HG02763 (cell line): ENCODE results near the gene CPNE7.
"Not testable (repeated sequence)": the region's sequence is repeated elsewhere in the genome, so short reads cannot be mapped to it uniquely, and the experiment has no call there.

Experiments used
- ATAC-seq: cut with Tn5 transposase; IDR thresholded peaks from one replicate; pipeline ENCODE4 v1.9.1; 2021; ENCODE audit warnings: mild to moderate bottlenecking, moderate library complexity; ENCODE audit not compliant: unreplicated experiment

CPNE7 gene

DNA sequence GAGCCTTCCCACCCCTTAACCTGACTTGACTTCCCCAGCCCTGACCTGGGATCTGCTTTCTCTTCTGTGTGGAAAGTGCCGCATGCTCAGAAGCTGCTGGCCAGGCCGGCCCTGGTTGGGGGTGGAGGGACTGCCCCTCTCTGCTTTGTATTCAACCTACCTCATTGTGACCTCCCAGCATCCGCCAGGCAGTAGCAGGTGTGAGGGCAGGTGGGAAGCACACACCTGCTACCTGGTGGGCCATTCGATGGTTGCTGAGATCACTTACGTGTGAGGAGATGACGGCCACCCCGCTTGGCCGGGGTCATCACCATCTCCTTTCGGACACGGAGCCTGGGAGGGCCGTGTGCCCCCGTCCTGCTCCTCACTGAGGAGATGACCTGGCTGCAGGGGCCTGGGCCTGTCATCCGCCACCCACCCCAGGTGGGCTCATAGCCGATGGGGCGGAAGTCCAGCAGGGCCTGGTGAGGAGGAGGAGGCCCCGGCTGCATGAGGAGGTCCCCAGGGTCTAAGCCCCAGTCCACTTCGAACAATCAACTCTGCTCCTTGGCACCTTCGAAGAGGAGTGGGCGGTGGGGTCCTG lies 7.1 kb downstream of the CPNE7 start:
- ATAC-seq: no peak

DNA sequence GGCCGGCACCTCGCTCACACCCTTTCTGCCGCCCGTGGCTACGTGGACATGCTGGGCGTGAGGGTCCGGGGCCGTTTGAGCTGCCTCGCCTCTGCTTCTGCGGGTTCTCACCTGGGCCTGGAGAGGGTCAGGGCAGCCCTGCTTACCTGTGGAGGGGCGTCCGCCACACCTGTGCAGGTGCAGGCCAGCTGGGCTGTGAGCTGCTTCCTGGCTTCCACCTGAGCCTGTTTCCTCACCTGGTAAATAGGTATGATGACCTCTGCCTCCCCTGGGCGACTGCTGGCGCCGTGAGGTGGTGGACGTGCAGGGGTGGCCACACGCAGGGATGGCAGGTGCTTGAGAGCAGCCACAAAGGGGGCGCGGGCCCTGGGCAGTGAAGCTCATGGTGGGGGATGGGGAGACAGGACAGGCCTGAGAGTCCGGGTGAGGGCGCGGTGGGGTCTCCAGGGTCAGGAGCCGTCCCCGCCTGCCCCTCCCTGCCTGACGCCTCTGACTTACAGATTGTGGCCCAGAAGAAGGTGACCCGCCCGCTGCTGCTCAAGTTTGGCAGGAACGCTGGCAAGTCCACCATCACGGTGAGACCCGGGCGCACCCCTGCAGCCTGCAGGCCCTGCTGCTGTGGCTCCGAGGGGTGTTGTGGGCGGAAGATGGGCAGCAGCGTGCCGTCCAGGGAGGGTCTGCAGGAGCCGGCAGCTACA lies 7.8 kb downstream of the CPNE7 start:
- no peak for ATAC-seq

DNA sequence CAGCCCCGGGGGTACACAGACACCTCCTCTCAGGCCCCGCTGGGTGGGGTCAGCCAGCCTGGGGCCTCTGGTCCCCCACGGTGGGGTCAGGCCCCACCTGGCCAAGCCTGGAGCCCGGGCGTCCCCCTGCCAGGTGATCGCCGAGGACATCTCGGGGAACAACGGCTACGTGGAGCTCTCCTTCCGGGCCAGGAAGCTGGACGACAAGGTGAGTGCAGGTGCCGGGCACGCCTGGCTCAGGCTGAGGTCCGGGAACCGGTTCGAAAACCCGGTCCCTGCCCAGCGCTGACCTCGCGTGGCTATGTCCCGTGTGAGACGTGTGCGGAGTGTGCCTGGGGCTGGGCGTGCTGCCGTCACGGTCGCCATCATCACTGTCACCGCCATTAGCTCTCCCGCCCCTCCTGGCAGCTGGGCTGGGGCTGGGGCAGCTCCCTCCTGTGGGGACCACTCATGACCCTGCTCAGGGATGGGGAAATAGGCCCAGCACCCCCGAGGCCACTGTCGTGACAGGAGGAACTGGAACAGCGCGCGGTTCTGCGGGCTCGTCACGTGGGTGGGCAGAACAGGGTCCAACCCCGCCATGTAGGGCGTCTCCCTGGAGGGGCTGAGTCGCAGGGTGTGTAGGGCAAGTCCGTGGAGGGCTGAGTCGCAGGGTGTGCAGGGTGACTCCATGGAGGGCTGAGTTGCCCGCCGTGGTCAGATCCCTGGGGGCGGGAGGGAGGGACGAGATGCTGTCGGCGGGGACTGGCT lies 8.5 kb downstream of the CPNE7 start:
- no peak for ATAC-seq

DNA sequence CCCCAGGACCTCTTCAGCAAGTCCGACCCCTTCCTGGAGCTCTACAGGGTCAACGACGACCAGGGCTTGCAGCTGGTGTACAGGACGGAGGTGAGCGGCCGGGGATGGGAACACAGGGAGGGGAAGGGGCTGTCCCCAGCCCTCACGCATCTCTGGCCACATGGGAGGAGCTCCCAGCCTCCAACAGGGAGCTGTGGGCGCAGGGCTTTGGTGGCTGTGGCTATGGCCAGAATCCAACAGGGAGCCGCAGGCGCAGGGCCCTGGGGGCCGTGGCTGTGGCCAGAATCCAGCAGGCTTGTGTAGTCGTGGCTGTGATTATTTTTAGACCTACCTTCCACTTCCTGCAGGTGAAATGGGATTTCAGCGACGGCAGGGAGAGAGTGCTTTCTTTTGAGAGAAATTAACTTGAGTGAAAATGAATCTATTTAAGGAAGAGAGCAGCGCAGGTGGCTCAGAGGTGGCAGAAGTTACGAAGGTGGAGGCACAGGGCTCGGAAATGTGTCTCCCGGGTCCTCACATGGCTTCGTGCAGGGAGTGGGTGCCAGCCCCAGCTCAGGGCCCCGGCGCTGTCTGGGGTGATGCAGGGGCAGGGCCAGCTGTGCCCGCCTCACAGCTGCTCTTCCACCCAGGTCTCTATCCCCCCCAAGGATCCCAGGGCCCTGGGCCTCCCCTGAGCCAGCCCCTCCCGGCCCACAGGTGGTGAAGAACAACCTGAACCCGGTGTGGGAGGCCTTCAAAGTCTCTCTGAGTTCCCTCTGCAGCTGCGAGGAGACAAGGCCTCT lies 9.4 kb downstream of the CPNE7 start:
- ATAC-seq: no peak

DNA sequence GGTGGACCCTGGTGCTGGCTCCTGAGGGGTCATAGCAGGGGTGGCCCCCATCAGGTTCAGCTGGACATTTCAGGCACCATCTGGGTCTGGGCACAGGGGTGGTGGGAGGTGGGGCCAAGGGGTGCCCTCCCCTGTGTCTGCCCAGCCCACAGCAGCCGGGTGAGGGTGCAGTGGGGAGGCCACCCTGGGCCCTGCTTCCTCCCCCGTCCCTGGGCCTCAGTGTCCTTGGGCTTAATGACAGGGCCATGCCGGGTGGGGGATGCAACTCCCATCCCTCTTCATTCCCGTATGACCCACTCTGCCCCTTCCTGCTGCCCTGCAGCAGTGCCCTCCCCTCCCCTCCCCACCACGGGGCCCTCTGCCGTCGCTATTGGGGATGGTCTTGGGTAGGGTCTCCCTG lies 10.7 kb downstream of the CPNE7 start:
- no peak for ATAC-seq

- no peak for ATAC-seq
Measured at GRCh38 chr16:89586853-89587252, 11.3 kb downstream of the CPNE7 start.

DNA sequence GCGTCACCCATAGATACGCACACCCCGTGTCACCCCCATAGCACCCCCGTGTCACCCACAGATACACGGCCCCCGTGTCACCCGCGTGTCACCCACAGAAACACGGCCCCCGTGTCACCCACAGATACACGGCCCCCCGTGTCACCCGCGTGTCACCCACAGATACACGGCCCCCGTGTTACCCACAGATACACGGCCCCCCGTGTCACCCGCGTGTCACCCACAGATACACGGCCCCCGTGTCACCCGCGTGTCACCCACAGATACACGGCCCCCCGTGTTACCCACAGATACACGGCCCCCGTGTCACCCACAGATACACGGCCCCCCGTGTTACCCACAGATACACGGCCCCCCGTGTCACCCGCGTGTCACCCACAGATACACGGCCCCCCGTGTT lies 12.1 kb downstream of the CPNE7 start:
- not testable (repeated sequence) for ATAC-seq

DNA sequence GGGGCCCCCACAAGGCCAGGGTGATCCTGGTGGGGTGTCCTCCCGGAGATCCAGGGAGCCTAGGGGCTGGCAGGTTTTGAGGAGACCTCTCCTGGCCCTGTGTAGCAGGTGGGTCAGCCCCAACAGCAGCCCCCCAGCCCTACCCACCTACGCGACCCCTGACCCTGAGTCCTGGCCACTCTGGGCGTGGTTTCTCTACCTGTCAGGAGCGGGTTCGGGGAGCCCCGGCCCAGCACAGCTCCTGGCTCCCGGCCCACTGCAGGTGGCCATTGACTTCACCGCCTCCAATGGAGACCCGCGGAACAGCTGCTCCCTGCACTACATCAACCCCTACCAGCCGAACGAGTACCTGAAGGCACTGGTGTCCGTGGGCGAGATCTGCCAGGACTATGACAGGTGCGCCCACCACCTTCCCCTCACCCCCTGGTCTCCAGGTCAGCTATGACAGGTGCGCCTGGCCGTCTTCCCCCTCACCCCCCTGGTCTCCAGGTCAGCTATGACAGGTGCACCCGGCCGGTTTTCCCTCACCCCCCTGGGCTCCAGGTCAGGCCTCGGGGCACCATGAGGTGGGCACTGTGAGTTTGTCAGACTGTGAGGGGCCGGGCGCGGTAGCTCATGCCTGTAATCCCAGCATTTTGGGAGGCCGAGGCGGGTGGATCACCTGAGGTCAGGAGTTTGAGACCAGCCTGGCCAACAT lies 13.0 kb downstream of the CPNE7 start:
- no peak for ATAC-seq

- ATAC-seq: no peak
Measured at GRCh38 chr16:89589241-89589926, 13.8 kb downstream of the CPNE7 start.

- no peak for ATAC-seq
Measured at GRCh38 chr16:89593841-89594240, 18.3 kb downstream of the CPNE7 start.

DNA sequence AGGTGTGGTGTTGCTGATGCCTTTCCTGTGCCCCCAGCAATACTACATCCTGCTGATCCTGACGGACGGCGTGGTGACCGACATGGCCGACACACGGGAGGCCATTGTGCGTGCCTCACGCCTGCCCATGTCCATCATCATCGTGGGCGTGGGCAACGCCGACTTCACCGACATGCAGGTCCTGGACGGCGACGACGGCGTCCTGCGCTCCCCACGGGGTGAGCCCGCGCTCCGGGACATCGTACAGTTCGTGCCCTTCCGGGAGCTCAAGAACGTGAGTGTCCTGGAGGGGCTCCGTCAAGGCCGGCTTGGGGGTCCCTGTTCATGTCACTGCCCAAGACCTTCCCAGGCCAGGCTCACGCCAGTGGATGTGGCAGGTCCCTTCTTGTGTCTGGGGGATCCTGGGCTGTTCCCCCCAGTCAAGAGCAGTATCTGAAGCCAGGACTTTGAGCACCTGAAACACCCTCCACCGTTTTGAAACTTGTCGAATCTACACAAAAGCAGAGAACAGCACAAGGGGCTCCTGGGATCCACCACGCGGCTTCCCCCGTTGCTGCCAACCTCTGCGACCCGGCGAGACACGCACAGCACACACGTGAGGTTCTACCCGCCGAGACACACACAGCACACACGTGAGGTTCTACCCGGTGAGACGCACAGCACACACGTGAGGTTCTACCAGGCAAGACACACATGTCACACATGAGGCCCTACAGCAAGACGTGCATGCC lies 19.9 kb downstream of the CPNE7 start:
- no peak for ATAC-seq

DNA sequence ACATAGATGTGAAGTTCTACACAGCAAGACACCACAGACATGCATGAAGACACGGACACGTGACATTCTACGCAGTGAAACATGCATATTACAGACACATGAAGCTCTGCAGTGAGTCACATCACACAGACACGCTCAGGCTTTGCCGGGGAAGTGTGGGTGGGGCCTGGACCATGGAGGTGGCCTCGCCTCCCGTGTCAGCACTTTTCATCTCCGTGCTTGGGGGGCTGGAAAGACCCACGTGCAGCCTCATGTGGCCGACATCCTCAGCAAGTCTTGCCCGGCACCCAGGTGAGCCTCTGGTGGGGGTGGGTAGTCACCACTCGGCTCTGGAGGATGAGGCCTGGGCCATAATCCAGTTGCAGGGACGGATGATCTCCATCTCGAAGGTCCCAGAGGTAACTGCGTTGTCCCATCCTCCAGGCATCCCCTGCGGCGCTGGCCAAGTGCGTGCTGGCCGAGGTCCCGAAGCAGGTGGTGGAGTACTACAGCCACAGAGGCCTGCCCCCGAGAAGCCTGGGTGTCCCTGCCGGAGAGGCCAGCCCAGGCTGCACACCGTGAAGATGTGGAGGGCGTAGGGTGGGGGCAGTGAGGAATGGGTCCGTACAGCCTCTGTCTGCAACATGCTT lies 20.6 kb downstream of the CPNE7 start:
- no peak for ATAC-seq

DNA sequence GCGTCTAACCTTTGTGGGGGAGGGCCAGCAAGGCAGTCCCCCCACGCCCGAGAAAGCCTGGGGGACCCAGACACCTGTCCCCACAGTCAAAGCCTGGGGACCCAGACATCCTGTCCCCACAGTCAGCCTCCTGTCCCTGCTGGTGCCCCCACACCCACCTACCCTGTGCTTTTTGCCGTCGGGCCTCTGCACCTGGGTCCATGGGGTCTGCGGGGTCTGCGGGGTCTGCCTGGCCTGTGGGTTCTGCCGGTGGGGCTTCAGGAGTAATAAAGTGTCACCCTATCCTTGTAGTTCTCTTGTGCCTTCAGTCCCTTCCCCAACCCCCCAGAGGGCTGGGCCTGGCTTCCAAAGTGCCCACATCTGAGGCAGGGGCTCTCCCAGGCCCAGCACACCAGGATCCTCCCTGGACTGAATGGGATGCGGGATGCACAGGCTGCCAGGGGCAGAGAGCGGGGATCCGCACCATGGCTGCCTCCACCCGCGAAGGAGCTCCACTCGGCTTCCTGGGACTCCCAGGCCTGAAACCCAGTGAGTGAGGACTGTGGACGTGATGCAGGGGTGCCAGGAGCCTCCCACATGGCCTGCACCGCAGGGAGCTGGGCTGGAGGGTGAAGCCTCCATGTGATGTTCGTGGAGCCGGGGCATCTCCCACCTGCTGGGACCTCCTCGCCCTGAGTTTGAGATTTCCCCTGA lies 21.5 kb downstream of the CPNE7 start:
- no peak for ATAC-seq

DNA sequence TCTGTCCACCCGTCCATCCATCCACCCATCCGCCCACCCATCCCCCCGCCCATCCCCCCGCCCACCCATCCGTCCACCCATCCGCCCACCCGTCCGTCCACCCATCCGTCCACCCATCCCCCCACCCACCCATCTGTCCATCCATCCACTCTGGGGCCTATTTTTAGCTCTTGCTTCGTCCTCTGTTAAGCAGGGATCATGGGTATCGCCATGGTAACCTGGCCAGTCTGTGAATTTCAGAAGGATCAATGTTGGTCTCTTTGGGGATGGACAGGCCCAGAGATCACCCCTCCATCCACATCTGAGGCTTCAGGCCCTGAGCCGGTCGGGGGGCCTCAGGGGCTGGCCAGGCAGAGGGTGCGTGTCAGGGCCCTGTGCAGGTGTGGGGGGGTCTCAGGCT lies 22.6 kb downstream of the CPNE7 start:
- ATAC-seq: no peak

- no peak for ATAC-seq
Measured at GRCh38 chr16:89599451-89599858, 23.9 kb downstream of the CPNE7 start.

DNA sequence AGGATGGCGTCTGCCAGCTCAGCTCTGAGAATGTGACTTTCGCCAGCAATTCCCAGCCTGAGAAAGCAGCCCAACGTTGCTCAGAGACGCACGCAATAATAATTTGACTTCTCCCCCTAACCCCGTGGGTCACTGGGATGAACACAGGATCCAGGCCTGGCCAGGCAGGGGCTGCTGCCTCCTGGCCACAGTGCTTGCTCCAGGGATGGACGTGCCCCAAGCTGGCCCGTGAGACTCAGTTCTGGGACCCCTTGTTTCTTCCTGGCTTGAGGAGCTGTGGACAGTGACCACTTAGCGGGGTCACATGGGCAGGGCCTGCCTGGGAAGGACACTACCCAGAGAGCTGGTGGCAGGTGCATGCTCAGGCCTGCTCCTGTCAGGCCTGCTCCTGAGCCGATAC lies 24.3 kb downstream of the CPNE7 start:
- ATAC-seq: no peak

DNA sequence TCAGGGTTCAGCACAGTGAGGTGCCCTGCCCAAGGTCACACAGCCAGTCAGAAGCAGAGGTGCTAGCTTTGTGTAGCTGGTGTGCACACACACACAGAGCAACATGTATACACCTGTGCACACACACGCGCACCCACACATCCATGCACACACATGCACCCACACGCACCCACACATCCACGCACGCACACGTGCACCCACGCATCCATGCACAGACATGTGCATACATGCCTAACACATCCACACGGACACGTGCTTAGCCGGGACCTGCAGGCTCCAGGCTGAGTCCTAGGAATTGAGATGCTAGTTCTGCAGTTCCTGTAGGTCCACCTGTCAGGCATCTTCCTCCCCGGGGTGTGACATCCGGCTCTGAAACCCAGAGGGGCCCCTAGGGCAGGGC lies 24.9 kb downstream of the CPNE7 start:
- ATAC-seq: no peak

DNA sequence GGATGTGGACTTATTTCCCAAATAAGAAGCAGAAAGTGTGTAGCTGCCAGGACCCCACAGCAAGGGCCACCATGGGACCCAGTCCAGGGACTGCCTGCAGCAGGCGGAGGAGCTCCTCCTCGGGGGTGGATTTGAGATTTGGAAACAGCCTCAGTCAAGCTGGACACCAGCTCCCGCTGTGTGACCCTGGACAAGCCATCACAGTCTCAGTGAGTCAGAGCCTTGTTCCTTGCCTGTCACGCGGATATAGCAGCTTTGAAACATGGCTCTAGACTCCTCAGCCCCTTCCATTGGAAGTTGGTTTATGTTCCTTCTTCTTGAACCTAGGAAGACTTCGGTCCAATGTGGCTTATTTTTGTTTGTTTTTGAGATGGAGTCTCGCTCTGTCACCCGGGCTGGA lies 25.4 kb downstream of the CPNE7 start:
- no peak for ATAC-seq

GRCh38 chr16:89601906-89602272 lies 26.3 kb downstream of the CPNE7 start:
- ATAC-seq: no peak
